GM18909 (cell line): ENCODE results near the gene SFT2D3.
A peak's percentile ranks its signal among the peaks of the same experiment; 100 is the strongest.

Experiments used
- ATAC-seq: cut with Tn5 transposase; IDR thresholded peaks from one replicate; pipeline ENCODE4 v1.9.1; 2021; ENCODE audit warnings: mild to moderate bottlenecking; ENCODE audit not compliant: unreplicated experiment, poor library complexity

Gene SFT2D3

GRCh38 chr2:127735537-127736399 is 34.5 kb downstream of the SFT2D3 start:
- peak; percentile 81 for ATAC-seq

- ATAC-seq, result no peak
Observed at GRCh38 chr2:127737892-127738291, 36.6 kb downstream of the SFT2D3 start.

GRCh38 chr2:127739800-127740199 is 38.5 kb downstream of the SFT2D3 start:
- no peak for ATAC-seq

DNA sequence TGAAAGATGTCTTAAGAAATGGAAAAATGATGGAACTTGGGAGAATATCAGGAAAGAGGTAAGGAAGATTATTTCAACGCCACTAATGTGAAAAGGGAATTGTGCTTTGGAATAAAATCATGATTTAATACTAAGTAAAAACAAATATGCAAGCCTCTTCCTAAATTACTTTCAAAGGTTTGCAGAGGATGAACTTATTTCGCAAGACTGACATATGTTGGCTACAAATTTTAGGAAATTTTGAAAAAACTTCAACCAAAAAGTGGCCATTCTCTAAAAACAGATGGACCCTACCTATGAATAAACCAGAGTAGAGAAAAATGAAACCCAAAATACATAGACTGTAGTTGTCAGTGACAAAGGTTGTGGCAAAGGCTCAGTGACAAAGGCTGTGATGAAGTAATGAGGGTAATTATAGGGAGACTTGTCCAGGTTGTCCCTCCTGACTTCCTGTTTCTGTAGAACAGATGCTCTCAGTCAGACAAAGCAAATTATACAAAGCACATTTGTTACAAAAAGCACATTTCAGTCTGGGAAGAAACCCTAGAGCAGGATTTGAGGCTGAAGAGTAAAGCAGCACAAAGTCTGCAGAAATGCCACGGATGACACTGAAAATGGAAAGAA is 39.5 kb downstream of the SFT2D3 start:
- ATAC-seq, result no peak

GRCh38 chr2:127743477-127744026 is 42.3 kb downstream of the SFT2D3 start:
- no peak for ATAC-seq

DNA sequence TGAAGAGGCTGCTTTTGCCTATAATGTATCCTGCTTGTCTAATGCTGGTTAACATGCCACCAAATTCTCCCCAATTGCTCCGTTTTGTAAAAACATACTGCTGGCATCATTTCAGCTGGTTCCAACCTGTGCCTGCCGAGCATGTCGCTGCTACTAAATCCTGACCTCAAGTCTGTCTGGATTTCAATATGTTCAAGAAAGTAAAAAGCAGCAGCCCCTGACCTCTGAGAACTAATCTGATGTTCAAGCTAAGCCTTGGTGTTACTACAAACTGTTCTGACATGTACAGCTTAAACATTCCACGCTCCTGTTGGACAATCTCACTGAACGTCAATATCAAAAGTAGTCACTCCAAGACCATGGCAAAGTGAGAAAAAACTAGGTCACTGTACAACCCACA is 46.3 kb downstream of the SFT2D3 start:
- ATAC-seq, result no peak

- peak; percentile 99 for ATAC-seq
Observed at GRCh38 chr2:127749537-127749936, 48.2 kb downstream of the SFT2D3 start.

- no peak for ATAC-seq
Observed at GRCh38 chr2:127753374-127753773, 52.1 kb downstream of the SFT2D3 start.

- ATAC-seq, result no peak
Observed at GRCh38 chr2:127754186-127754585, 52.9 kb downstream of the SFT2D3 start.
